HG03378 (cell line): ENCODE data around the gene TLCD3B.

ENCODE experiments used
- ATAC-seq: cut with Tn5 transposase; IDR thresholded peaks from one replicate; pipeline ENCODE4 v1.9.1; 2021; ENCODE audit warnings: mild to moderate bottlenecking, moderate library complexity; ENCODE audit not compliant: unreplicated experiment

The TLCD3B gene

GRCh38 chr16:29975134-29975538 lies 55.9 kb downstream of the TLCD3B start:
- ATAC-seq, result no peak
